Skeletal muscle tissue (tissue), 4 donors: ENCODE measurements around the gene LHFPL2. TPM values are rescaled to one million over a fixed set of nuclear protein-coding genes. Genes with fewer than 3 reads are reported as not detected.

Experiments
- H3K27ac ChIP-seq: one replicate; pipeline ENCODE4 v1.7.0; 2013; ENCODE audit warnings: mild to moderate bottlenecking, low read depth, low read length, inconsistent platforms
- H3K27me3 ChIP-seq, 3 donors: one replicate each; pipeline ENCODE4 v1.7.0; 2013; ENCODE audit warnings: low read length in 3 of 3; ENCODE audit not compliant: control insufficient read depth in 3 of 3, insufficient read depth in 3 of 3
- H3K36me3 ChIP-seq, 3 donors: one replicate each; pipeline ENCODE4 v1.7.0; 2013; ENCODE audit warnings: low read length in 3 of 3; ENCODE audit not compliant: control insufficient read depth in 3 of 3, insufficient read depth in 3 of 3
- H3K4me1 ChIP-seq, 3 donors: one replicate each; pipeline ENCODE4 v1.7.0; 2013; ENCODE audit warnings: low read length in 3 of 3, mild to moderate bottlenecking in 3 of 3; ENCODE audit not compliant: control insufficient read depth in 3 of 3, insufficient read depth in 3 of 3
- H3K4me3 ChIP-seq, 3 donors: one replicate each; pipeline ENCODE4 v1.7.0; 2013; ENCODE audit warnings: low read length in 3 of 3
- H3K9ac ChIP-seq, 3 donors: one replicate each; pipeline ENCODE4 v1.7.0; 2013; ENCODE audit warnings: low read length in 3 of 3, mild to moderate bottlenecking in 3 of 3, moderate library complexity in 2 of 3, low read depth in 1 of 3
- H3K9me3 ChIP-seq, 3 donors: one replicate each; pipeline ENCODE4 v1.7.0; 2013; ENCODE audit warnings: low read length in 3 of 3; ENCODE audit not compliant: control insufficient read depth in 3 of 3
- total RNA-seq: library from RNA; depleted of rRNA; stranded (reverse); fragments of >200 nt; gene quantifications from one replicate; pipeline ENCODE4 v1.2.3, GENCODE V29; 2014
- donor health status: Osteomylitis.

LHFPL2 gene
- total RNA-seq, 1 donor from 2014 or later, result 54.8 TPM

- peaks cover 0 to 17% (median 4%) of the 10 kb centered on the region in 3 donors for H3K36me3 ChIP-seq
- H3K9ac ChIP-seq, result no peak overlapping the region
- H3K27ac ChIP-seq, result no peak overlapping the region
- no peak overlapping the region for H3K4me3 ChIP-seq
- peaks cover 0 to 8% (median 0%) of the 10 kb centered on the region in 3 donors for H3K4me1 ChIP-seq
- no peaks in the 10 kb centered on the region for H3K9me3 ChIP-seq
- no peaks in the 10 kb centered on the region for H3K27me3 ChIP-seq
Observed at GRCh38 chr5:78490709-78491485, 157.7 kb downstream of the LHFPL2 start.

GRCh38 chr5:78487846-78488245, 160.7 kb downstream of the LHFPL2 start:
- no peaks in the 10 kb centered on the region for H3K9me3 ChIP-seq
- peaks cover 0 to 8% (median 5%) of the 10 kb centered on the region in 3 donors for H3K4me1 ChIP-seq
- peaks cover 0 to 17% (median 4%) of the 10 kb centered on the region in 3 donors for H3K36me3 ChIP-seq
- H3K9ac ChIP-seq, result no peak overlapping the region
- no peaks in the 10 kb centered on the region for H3K27me3 ChIP-seq
- no peak overlapping the region for H3K4me3 ChIP-seq
- no peak overlapping the region for H3K27ac ChIP-seq

GRCh38 chr5:78486218-78486617, 162.4 kb downstream of the LHFPL2 start:
- H3K9me3 ChIP-seq, result no peaks in the 10 kb centered on the region
- no peak overlapping the region for H3K4me3 ChIP-seq
- no peak overlapping the region for H3K9ac ChIP-seq
- no peaks in the 10 kb centered on the region for H3K27me3 ChIP-seq
- H3K27ac ChIP-seq, result peak overlapping the region; percentile 7
- peaks cover 0 to 19% (median 4%) of the 10 kb centered on the region in 3 donors for H3K36me3 ChIP-seq
- H3K4me1 ChIP-seq, result peaks cover 0 to 8% (median 5%) of the 10 kb centered on the region in 3 donors

- H3K4me1 ChIP-seq, result peaks cover 0 to 8% (median 5%) of the 10 kb centered on the region in 3 donors
- no peaks in the 10 kb centered on the region for H3K9me3 ChIP-seq
- no peak overlapping the region for H3K4me3 ChIP-seq
- H3K27me3 ChIP-seq, result no peaks in the 10 kb centered on the region
- no peak overlapping the region for H3K9ac ChIP-seq
- no peak overlapping the region for H3K27ac ChIP-seq
- H3K36me3 ChIP-seq, result peaks cover 0 to 15% (median 4%) of the 10 kb centered on the region in 3 donors
Observed at GRCh38 chr5:78483809-78484521, 164.6 kb downstream of the LHFPL2 start.

- H3K4me3 ChIP-seq, result no peak overlapping the region
- peaks cover 0 to 9% (median 0%) of the 10 kb centered on the region in 3 donors for H3K36me3 ChIP-seq
- no peaks in the 10 kb centered on the region for H3K9me3 ChIP-seq
- no peaks in the 10 kb centered on the region for H3K27me3 ChIP-seq
- H3K27ac ChIP-seq, result no peak overlapping the region
- peaks cover 0 to 8% (median 5%) of the 10 kb centered on the region in 3 donors for H3K4me1 ChIP-seq
- no peak overlapping the region for H3K9ac ChIP-seq
Observed at GRCh38 chr5:78482948-78483347, 165.6 kb downstream of the LHFPL2 start.

- H3K36me3 ChIP-seq, result peaks cover 0 to 2% (median 0%) of the 10 kb centered on the region in 3 donors
- H3K4me3 ChIP-seq, result no peak overlapping the region
- H3K27me3 ChIP-seq, result no peaks in the 10 kb centered on the region
- H3K27ac ChIP-seq, result no peak overlapping the region
- no peaks in the 10 kb centered on the region for H3K9me3 ChIP-seq
- H3K9ac ChIP-seq, result no peak overlapping the region
- H3K4me1 ChIP-seq, result no peaks in the 10 kb centered on the region
Observed at GRCh38 chr5:78476795-78477194, 171.8 kb downstream of the LHFPL2 start.

GRCh38 chr5:78475370-78475769, 173.2 kb downstream of the LHFPL2 start:
- no peak overlapping the region for H3K4me3 ChIP-seq
- no peak overlapping the region for H3K27ac ChIP-seq
- no peaks in the 10 kb centered on the region for H3K9me3 ChIP-seq
- no peak overlapping the region for H3K9ac ChIP-seq
- H3K27me3 ChIP-seq, result no peaks in the 10 kb centered on the region
- H3K4me1 ChIP-seq, result no peaks in the 10 kb centered on the region
- peaks cover 0 to 2% (median 0%) of the 10 kb centered on the region in 3 donors for H3K36me3 ChIP-seq

GRCh38 chr5:78473751-78474150, 174.8 kb downstream of the LHFPL2 start:
- Histone ChIP-seq H3K9me3 (no peaks in the 10 kb centered on the region), H3K36me3 (peaks cover 0 to 2% (median 0%) of the 10 kb centered on the region in 3 donors), H3K27me3 (no peaks in the 10 kb centered on the region), H3K4me1 (no peaks in the 10 kb centered on the region), H3K27ac (no peak overlapping the region), H3K9ac (no peak overlapping the region), H3K4me3 (no peak overlapping the region)

- Histone ChIP-seq H3K9me3 (no peaks in the 10 kb centered on the region), H3K9ac (no peak overlapping the region), H3K36me3 (peaks cover 0 to 2% (median 0%) of the 10 kb centered on the region in 3 donors), H3K27ac (no peak overlapping the region), H3K27me3 (no peaks in the 10 kb centered on the region), H3K4me1 (no peaks in the 10 kb centered on the region), H3K4me3 (no peak overlapping the region)
Observed at GRCh38 chr5:78472469-78473106, 176.0 kb downstream of the LHFPL2 start.
